GM18951 (cell line): ENCODE data around the gene FAM3C.
"Not testable (repeated sequence)": the region's sequence is repeated elsewhere in the genome, so short reads cannot be mapped to it uniquely, and the experiment has no call there.

Source experiments
- POLR2A ChIP-seq: IDR thresholded peaks from 4 replicates; pipeline ENCODE4 v1.6.1; 2011; ENCODE audit warnings: mild to moderate bottlenecking; ENCODE audit not compliant: insufficient read length, insufficient read depth; ENCODE audit errors: extremely low read depth
- in situ Hi-C: fragments of 300-500 bp; cut with MboI; formaldehyde crosslinking; loops from one replicate; pipeline ENCODE4 v1.12.0; 2022; ENCODE audit warnings: low sequenced_read_pairs, mixed read lengths, inconsistent platforms; ENCODE audit not compliant: unreplicated experiment

The FAM3C gene

GRCh38 chr7:121395961-121396757 is at the start of gene FAM3C:
Gene FAM3C (minus strand): TSS chr7:121396308. CDS start chr7:121382969, 13,339 bp downstream.
- in situ Hi-C loops, result no loop called here

GRCh38 chr7:121442845-121443244 is 46.7 kb upstream of the FAM3C start:
- no peak for TF ChIP-seq POLR2A
- in situ Hi-C loops, result no loop called here

More at GRCh38 chr7:121395961-121396757, at the start of gene FAM3C:
- peak; percentile 84 for TF ChIP-seq POLR2A

- no peak for TF ChIP-seq POLR2A
- in situ Hi-C loops, result no loop called here
Measured at GRCh38 chr7:121440857-121441503, 44.9 kb upstream of the FAM3C start.

GRCh38 chr7:121438043-121438955 is 42.2 kb upstream of the FAM3C start:
- in situ Hi-C loops, result not testable (repeated sequence)

- in situ Hi-C loops, result no loop called here
- no peak for TF ChIP-seq POLR2A
Measured at GRCh38 chr7:121437470-121437869, 41.4 kb upstream of the FAM3C start.

- no peak for TF ChIP-seq POLR2A
- in situ Hi-C loops, result no loop called here
Measured at GRCh38 chr7:121436688-121437087, 40.6 kb upstream of the FAM3C start.

- no peak for TF ChIP-seq POLR2A
- in situ Hi-C loops, result no loop called here
Measured at GRCh38 chr7:121436136-121436535, 40.0 kb upstream of the FAM3C start.

- TF ChIP-seq POLR2A, result no peak
- in situ Hi-C loops, result no loop called here
Measured at GRCh38 chr7:121433775-121434174, 37.7 kb upstream of the FAM3C start.

- in situ Hi-C loops, result not testable (repeated sequence)
Measured at GRCh38 chr7:121432486-121432885, 36.4 kb upstream of the FAM3C start.

- TF ChIP-seq POLR2A, result no peak
- in situ Hi-C loops, result no loop called here
Measured at GRCh38 chr7:121431996-121432395, 35.9 kb upstream of the FAM3C start.

GRCh38 chr7:121431389-121431995 is 35.4 kb upstream of the FAM3C start:
- in situ Hi-C loops, result no loop called here
- TF ChIP-seq POLR2A, result no peak

- no peak for TF ChIP-seq POLR2A
- in situ Hi-C loops, result no loop called here
Measured at GRCh38 chr7:121430558-121430957, 34.5 kb upstream of the FAM3C start.

GRCh38 chr7:121429798-121430197 is 33.7 kb upstream of the FAM3C start:
- TF ChIP-seq POLR2A, result no peak
- in situ Hi-C loops, result no loop called here
